ENCODE measurements around the gene PGBD5. TPM values are rescaled to one million over a fixed set of nuclear protein-coding genes. Genes with fewer than 3 reads are reported as not detected.

Gene PGBD5
- total and polyA plus RNA-seq, 9 of the 15 experiments (the other 6 are each of a cell fraction or from before 2014, with no cell fraction given): under 0.01 to 0.40 (median 0.10) TPM; not detected in 3

DNA sequence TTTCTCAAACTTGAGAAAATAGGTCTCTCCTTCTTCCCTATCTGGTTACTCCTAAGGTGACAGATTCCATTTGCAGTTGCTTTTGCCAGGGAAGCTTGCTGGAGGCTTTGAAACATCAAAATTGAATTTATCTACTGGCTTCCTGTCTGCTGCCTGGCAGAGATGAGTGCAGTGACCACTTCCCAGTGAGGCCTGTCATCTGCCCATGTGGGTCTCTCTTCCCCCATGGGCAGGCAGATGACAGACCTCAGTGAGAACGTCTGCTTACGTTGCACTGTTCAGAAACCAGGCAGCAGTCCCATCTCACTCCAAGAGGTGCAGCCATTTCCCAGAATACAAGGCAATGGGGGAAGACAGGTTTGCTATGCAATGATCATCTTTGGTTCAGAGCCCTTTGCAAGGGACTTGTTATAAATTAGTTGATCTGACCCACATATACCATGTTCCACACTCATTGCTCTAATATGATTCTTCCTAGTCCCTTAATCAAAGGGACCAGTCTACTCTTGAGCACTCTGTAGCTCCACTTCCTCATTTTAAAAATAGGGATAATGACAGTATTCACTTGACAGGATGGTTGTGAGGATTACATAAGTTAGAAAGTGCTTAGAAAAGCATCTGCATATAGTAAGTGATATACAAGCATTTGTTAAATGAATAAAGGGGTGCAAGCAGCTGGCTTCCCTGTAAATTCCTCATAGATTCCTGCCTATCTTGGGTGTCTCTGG is 10.6 kb downstream of the PGBD5 start:
- Histone ChIP-seq H3K4me1 (replicated peaks in 1 of 2; ENCODE audit: control insufficient read depth in 2 of 2, insufficient read depth in 2 of 2, low read length in 2 of 2) (no peaks in the 10 kb centered on the region), H3K9ac (ENCODE audit: insufficient read depth in 1 of 2, low read depth in 2 of 2, low read length in 2 of 2) (no peak overlapping the region), H3K4me3 (no peak overlapping the region), H3K79me2 (ENCODE audit: control insufficient read depth, insufficient read depth, low read length) (no peaks in the 10 kb centered on the region), H3K27ac (ENCODE audit: extremely low read depth, low read depth, low read length) (no peak overlapping the region), H3K9me1 (ENCODE audit: control insufficient read depth, insufficient read depth, low read length) (no peaks in the 10 kb centered on the region), H3K36me3 (ENCODE audit: control insufficient read depth, insufficient read depth, low read length) (no peaks in the 10 kb centered on the region), H3K9me3 (replicated peaks; ENCODE audit: control insufficient read depth, insufficient read depth, low read depth, low read length) (no peaks in the 10 kb centered on the region), H4K20me1 (replicated peaks; ENCODE audit: control insufficient read depth, insufficient read depth, low read length) (0 out of 2 replicates have a peak, but pooled peaks cover 4% of the 10 kb centered on the region), H3K27me3 (ENCODE audit: control insufficient read depth in 2 of 2, insufficient read depth in 2 of 2, low read length in 2 of 2) (peaks cover 8 to 23% of the 10 kb centered on the region in 2 experiments; a peak in 4 of 5 replicates), H3K4me2 (ENCODE audit: insufficient read depth, low read length) (no peak overlapping the region), H2AFZ (ENCODE audit: low read depth, low read length) (no peak overlapping the region)
- FAIRE-seq (no peak), DNase-seq (ENCODE audit: extremely low read depth in 1 of 4, low spot score in 3 of 4) (no peak), ATAC-seq (no peak)
- TF ChIP-seq ZFP30 (CRISPR knock-in tag; IDR thresholded peaks at IDR 0.05; ENCODE audit: borderline replicate concordance) (no peak), SAP30 (IDR thresholded peaks at IDR 0.05; ENCODE audit: borderline replicate concordance, insufficient read depth, low read depth, low read length, poor library complexity, severe bottlenecking) (no peak), TCF7L2 (IDR thresholded peaks at IDR 0.05; ENCODE audit: low read depth, low read length) (no peak), SPI1 (IDR thresholded peaks at IDR 0.05; ENCODE audit: borderline replicate concordance, low read depth, low read length) (peak; percentile 78; the same call in 1 of the 2 replicates)
- ChIA-PET POLR2A (interaction anchor here (0.6 kb wide), 1 partner anchor 36 kb away, joined by 3 read pairs; no protein-coding TSS in a partner anchor), CTCF (ENCODE audit: low intra/inter-chr PET ratio) (no interaction called here)
- BruUV-seq (replicated peaks): no TSS peak
- in situ Hi-C loops (cut with MboI) (no loop called here), intact Hi-C loops (cut with micrococcal nuclease) (no loop called here)
- WGBS (ENCODE audit: insufficient coverage, low coverage, missing lambda C conversion rate): 0% methylated on average over 2 of the region's 2 CpGs

DNA sequence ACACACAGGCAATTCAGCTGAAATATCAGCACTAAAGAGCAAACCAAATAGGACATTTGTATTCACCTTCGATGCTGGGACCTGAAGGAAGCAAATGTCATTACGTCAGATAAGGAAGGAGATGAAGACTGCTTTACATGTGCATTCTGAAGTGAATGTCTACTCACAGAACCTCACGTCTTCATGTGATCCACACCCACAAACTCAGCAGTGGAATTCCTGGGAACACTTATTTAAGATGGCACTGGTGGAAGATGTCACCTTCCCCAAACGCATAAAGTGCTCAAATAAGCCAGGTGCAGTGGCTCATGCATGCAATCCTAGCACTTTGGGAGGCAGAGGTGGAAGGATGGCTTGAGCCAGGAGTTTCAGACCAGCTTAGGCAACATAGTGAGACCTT is 11.4 kb downstream of the PGBD5 start:
- H3K27me3 ChIP-seq (ENCODE audit: control insufficient read depth in 2 of 2, insufficient read depth in 2 of 2, low read length in 2 of 2): peaks cover 8 to 23% of the 10 kb centered on the region in 2 experiments; a peak in 4 of 5 replicates
- DNase-seq (ENCODE audit: extremely low read depth in 1 of 4, low spot score in 3 of 4) (no peak), FAIRE-seq (no peak), ATAC-seq (no peak)
- H3K4me1 ChIP-seq (replicated peaks in 1 of 2; ENCODE audit: control insufficient read depth in 2 of 2, insufficient read depth in 2 of 2, low read length in 2 of 2): no peaks in the 10 kb centered on the region
- no peaks in the 10 kb centered on the region for H3K79me2 ChIP-seq (ENCODE audit: control insufficient read depth, insufficient read depth, low read length)
- no peak overlapping the region for H3K4me3 ChIP-seq
- no peak overlapping the region for H3K27ac ChIP-seq (ENCODE audit: extremely low read depth, low read depth, low read length)
- H3K9ac ChIP-seq (ENCODE audit: insufficient read depth in 1 of 2, low read depth in 2 of 2, low read length in 2 of 2): no peak overlapping the region
- H3K9me1 ChIP-seq (ENCODE audit: control insufficient read depth, insufficient read depth, low read length): no peaks in the 10 kb centered on the region
- BruUV-seq (replicated peaks): no TSS peak
- WGBS (ENCODE audit: insufficient coverage, low coverage, missing lambda C conversion rate): 0% methylated on average over 4 of the region's 4 CpGs
- ChIA-PET POLR2A (no interaction called here), CTCF (ENCODE audit: low intra/inter-chr PET ratio) (no interaction called here)
- no peaks in the 10 kb centered on the region for H3K36me3 ChIP-seq (ENCODE audit: control insufficient read depth, insufficient read depth, low read length)
- intact Hi-C loops (cut with micrococcal nuclease): no loop called here
- H2AFZ ChIP-seq (ENCODE audit: low read depth, low read length): no peak overlapping the region
- in situ Hi-C loops (cut with MboI): no loop called here
- H3K4me2 ChIP-seq (ENCODE audit: insufficient read depth, low read length): no peak overlapping the region
- no peaks in the 10 kb centered on the region for H3K9me3 ChIP-seq (replicated peaks; ENCODE audit: control insufficient read depth, insufficient read depth, low read depth, low read length)
- 0 out of 2 replicates have a peak, but pooled peaks cover 4% of the 10 kb centered on the region for H4K20me1 ChIP-seq (replicated peaks; ENCODE audit: control insufficient read depth, insufficient read depth, low read length)
- TF ChIP-seq, protein P1, sequence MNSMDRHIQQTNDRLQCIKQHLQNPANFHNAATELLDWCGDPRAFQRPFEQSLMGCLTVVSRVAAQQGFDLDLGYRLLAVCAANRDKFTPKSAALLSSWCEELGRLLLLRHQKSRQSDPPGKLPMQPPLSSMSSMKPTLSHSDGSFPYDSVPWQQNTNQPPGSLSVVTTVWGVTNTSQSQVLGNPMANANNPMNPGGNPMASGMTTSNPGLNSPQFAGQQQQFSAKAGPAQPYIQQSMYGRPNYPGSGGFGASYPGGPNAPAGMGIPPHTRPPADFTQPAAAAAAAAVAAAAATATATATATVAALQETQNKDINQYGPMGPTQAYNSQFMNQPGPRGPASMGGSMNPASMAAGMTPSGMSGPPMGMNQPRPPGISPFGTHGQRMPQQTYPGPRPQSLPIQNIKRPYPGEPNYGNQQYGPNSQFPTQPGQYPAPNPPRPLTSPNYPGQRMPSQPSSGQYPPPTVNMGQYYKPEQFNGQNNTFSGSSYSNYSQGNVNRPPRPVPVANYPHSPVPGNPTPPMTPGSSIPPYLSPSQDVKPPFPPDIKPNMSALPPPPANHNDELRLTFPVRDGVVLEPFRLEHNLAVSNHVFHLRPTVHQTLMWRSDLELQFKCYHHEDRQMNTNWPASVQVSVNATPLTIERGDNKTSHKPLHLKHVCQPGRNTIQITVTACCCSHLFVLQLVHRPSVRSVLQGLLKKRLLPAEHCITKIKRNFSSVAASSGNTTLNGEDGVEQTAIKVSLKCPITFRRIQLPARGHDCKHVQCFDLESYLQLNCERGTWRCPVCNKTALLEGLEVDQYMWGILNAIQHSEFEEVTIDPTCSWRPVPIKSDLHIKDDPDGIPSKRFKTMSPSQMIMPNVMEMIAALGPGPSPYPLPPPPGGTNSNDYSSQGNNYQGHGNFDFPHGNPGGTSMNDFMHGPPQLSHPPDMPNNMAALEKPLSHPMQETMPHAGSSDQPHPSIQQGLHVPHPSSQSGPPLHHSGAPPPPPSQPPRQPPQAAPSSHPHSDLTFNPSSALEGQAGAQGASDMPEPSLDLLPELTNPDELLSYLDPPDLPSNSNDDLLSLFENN (IDR thresholded peaks at IDR 0.05; ENCODE audit: low read depth in 2 of 2, low read length in 2 of 2): no peak
- TF ChIP-seq ZNF699 (CRISPR knock-in tag; IDR thresholded peaks at IDR 0.05; ENCODE audit: insufficient replicate concordance) (no peak), ZNF263 (CRISPR knock-in tag; IDR thresholded peaks at IDR 0.05; ENCODE audit: borderline replicate concordance) (no peak), POLR3A (IDR thresholded peaks at IDR 0.05; ENCODE audit: borderline replicate concordance, extremely low read depth, insufficient read depth, insufficient read length) (no peak), EP300 (IDR thresholded peaks at IDR 0.05; ENCODE audit: low read length) (no peak), GABPB1 (CRISPR knock-in tag; IDR thresholded peaks at IDR 0.05) (no peak), ZBED1 (IDR thresholded peaks at IDR 0.05) (no peak), ZNF324 (CRISPR knock-in tag; IDR thresholded peaks at IDR 0.05) (no peak)

Measured in K562 (cell line).